ENCODE results near the gene IGSF9.

DNA sequence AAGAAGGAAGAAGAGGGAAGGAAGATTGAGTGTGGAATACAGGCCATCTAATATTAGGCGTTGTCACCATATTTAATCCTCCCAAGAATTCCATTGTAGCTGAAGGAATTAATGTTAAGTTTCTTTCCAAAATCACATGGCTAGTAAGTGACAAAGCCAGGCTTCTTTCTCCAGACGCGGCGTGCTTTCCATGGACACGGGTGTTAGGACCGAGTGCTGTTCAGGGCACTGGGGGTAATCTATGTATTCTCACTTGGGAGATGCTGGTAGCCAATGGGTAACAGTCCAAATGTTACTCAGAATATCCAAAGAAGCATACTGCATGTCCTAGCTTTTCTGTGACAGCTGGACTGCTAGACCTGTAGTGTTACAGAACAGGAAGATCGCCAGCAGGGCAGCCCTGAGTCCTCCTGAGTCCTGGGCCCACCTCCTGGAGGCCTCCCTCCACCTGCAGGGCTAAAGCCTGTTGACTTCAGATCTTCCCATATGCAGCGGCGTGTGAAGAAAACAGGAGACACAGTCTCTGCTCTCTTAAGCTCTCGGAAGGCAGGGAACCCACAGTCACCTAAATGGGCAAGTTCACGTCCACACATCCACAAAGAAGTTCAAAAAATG is 5.3 kb downstream of the IGSF9 start:
- TF ChIP-seq, protein P1, sequence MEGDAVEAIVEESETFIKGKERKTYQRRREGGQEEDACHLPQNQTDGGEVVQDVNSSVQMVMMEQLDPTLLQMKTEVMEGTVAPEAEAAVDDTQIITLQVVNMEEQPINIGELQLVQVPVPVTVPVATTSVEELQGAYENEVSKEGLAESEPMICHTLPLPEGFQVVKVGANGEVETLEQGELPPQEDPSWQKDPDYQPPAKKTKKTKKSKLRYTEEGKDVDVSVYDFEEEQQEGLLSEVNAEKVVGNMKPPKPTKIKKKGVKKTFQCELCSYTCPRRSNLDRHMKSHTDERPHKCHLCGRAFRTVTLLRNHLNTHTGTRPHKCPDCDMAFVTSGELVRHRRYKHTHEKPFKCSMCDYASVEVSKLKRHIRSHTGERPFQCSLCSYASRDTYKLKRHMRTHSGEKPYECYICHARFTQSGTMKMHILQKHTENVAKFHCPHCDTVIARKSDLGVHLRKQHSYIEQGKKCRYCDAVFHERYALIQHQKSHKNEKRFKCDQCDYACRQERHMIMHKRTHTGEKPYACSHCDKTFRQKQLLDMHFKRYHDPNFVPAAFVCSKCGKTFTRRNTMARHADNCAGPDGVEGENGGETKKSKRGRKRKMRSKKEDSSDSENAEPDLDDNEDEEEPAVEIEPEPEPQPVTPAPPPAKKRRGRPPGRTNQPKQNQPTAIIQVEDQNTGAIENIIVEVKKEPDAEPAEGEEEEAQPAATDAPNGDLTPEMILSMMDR (IDR thresholded peaks at IDR 0.05; ENCODE audit: low read length), result no peak
- TF ChIP-seq EZH2 (optimal IDR thresholded peaks at IDR 0.05; ENCODE audit: low read depth, low read length), result no peak

All from MM.1S (cell line).